Measurements from ENCODE around the gene KBTBD12. TPM values are rescaled to one million over a fixed set of nuclear protein-coding genes. Genes with fewer than 3 reads are reported as not detected.

KBTBD12 gene
- total and polyA plus RNA-seq, 5 donors from 2014 or later = not detected

DNA sequence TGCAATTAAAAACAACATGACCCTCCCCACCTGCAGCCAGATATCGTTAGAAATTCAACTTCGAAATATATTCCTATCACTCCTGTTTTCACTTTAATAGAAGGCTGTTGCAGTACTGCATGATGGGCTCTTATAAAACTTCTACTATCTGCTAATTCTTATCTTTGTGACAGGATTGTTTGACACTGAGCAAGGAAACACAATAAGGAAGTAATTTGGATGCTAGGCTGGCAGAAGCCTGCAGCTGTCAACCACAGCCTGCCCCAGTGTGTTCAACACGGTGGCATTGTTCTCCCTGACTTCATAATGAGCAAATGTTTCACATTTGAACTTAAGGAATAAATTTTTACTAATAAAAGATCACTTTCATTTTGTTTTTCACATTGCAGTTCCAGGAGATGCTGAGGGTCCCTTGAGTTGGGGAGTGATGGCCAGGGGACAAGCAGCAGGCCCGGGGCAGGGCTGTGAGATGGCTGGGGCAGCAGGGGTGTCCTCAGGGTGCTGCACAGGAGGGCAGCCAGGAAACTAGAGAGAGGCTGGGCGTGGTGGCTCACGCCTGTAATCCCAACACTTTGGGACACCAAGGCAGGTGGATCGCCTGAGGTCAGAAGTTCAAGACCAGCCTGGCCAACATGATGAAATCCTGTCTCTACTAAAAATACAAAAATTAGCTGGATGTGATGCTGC, 72.4 kb downstream of the KBTBD12 start:
- DNase-seq = no peak
- H3K27me3 Mint-ChIP-seq = peaks cover 13% of the 10 kb centered on the region
- H3K27ac Mint-ChIP-seq = no peak overlapping the region
- no peaks in the 10 kb centered on the region for H3K27me3 ChIP-seq (ENCODE audit: control insufficient read depth, insufficient read depth, low read length)
- no peak overlapping the region for H3K4me3 Mint-ChIP-seq
- no peaks in the 10 kb centered on the region for H3K9me3 ChIP-seq (ENCODE audit: control insufficient read depth in 2 of 2, low read length in 2 of 2)
- no peak overlapping the region for H3K4me3 ChIP-seq (ENCODE audit: low read depth, low read length)
- no peak overlapping the region for H3K27ac ChIP-seq (ENCODE audit: insufficient read depth, low read length, poor library complexity, severe bottlenecking)
- no peaks in the 10 kb centered on the region for H3K4me1 ChIP-seq (ENCODE audit: control insufficient read depth, insufficient read depth, low read length, poor library complexity, severe bottlenecking)
- H3K36me3 ChIP-seq (ENCODE audit: control insufficient read depth, insufficient read depth, low read length) = no peaks in the 10 kb centered on the region
- no peaks in the 10 kb centered on the region for H3K4me1 Mint-ChIP-seq
- H3K36me3 Mint-ChIP-seq = peaks cover 3% of the 10 kb centered on the region
- no peak for ATAC-seq (ENCODE audit: low read depth in 2 of 2)
- no peaks in the 10 kb centered on the region for H3K9me3 Mint-ChIP-seq

DNA sequence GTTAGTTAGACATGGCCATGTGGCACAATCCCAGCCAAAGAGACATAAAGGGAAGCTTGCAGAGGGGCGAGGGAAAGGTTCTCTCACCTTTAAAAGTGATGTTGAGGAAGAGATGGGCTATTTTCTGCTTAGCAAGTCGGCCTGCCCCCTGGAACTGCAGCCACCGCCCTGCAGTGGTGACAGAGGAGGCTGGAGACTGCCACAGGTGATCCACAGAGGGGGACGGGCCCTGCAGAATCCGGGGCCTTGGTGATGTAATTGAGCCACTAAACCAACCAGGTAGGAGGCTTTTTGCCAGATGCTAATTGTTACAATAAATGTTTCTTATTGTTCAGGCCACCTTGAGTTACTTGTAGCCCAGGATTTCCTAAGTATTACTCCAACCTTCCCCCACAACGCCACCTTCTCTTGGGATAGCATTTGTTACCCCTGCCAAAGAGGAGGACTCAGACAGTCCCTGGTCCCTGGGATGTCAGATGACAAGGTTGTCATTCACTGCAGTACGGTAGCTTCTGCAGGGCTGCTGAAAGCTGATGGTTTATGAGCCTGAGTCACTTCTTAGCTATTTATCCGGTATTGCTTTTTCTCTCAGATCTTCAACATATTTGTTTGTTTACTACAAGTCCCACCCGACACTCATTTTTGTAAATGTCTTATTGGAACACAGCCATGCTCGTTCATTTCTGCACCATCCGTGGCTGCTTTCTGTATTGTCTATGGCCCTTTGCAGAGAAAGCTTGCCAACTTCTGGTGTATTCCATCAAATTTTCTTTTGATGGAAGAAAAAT, 73.9 kb downstream of the KBTBD12 start:
- H3K27me3 Mint-ChIP-seq = peaks cover 9% of the 10 kb centered on the region
- DNase-seq (no peak), ATAC-seq (ENCODE audit: low read depth in 2 of 2) (no peak)
- no peak overlapping the region for H3K4me3 Mint-ChIP-seq
- H3K9me3 Mint-ChIP-seq = peaks cover 0 to 2% (median 0%) of the 10 kb centered on the region in 7 donors
- Histone ChIP-seq H3K27me3 (ENCODE audit: control insufficient read depth, insufficient read depth, low read length) (no peaks in the 10 kb centered on the region), H3K27ac (ENCODE audit: insufficient read depth, low read length, poor library complexity, severe bottlenecking) (no peak overlapping the region), H3K4me1 (ENCODE audit: control insufficient read depth, insufficient read depth, low read length, poor library complexity, severe bottlenecking) (no peaks in the 10 kb centered on the region), H3K9me3 (ENCODE audit: control insufficient read depth in 2 of 2, low read length in 2 of 2) (no peaks in the 10 kb centered on the region), H3K4me3 (ENCODE audit: low read depth, low read length) (no peak overlapping the region), H3K36me3 (ENCODE audit: control insufficient read depth, insufficient read depth, low read length) (no peaks in the 10 kb centered on the region)
- no peaks in the 10 kb centered on the region for H3K4me1 Mint-ChIP-seq
- no peaks in the 10 kb centered on the region for H3K36me3 Mint-ChIP-seq
- no peak overlapping the region for H3K27ac Mint-ChIP-seq

DNA sequence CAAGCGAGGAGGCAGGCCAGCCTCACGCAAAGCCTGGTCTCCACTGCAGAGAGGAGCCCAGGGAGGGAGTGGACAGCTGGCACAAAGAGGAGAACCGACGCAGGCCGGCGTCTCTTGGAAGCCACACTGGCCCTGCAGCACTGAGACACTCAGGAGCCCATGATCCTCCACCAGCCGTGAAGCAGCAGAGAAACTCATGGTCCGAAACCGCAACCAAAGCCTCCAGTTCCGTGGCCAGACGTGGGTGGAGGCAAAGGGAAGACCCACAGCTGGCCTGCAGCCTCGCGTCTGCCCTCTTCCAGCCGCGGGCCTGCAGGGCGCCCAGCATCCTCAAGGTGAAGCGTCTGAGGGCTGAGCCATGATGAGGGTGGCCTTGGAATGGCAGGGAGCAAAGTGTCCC, 75.0 kb downstream of the KBTBD12 start:
- DNase-seq (no peak), ATAC-seq (ENCODE audit: low read depth in 2 of 2) (no peak)
- Mint-ChIP-seq H3K27ac (no peak overlapping the region), H3K4me1 (no peaks in the 10 kb centered on the region), H3K9me3 (peaks cover 0 to 2% (median 0%) of the 10 kb centered on the region in 7 donors), H3K36me3 (no peaks in the 10 kb centered on the region), H3K4me3 (no peak overlapping the region), H3K27me3 (peaks cover 5% of the 10 kb centered on the region)
- Histone ChIP-seq H3K27me3 (ENCODE audit: control insufficient read depth, insufficient read depth, low read length) (no peaks in the 10 kb centered on the region), H3K27ac (ENCODE audit: insufficient read depth, low read length, poor library complexity, severe bottlenecking) (no peak overlapping the region), H3K9me3 (ENCODE audit: control insufficient read depth in 2 of 2, low read length in 2 of 2) (no peaks in the 10 kb centered on the region), H3K4me3 (ENCODE audit: low read depth, low read length) (no peak overlapping the region), H3K4me1 (ENCODE audit: control insufficient read depth, insufficient read depth, low read length, poor library complexity, severe bottlenecking) (no peaks in the 10 kb centered on the region), H3K36me3 (ENCODE audit: control insufficient read depth, insufficient read depth, low read length) (no peaks in the 10 kb centered on the region)

DNA sequence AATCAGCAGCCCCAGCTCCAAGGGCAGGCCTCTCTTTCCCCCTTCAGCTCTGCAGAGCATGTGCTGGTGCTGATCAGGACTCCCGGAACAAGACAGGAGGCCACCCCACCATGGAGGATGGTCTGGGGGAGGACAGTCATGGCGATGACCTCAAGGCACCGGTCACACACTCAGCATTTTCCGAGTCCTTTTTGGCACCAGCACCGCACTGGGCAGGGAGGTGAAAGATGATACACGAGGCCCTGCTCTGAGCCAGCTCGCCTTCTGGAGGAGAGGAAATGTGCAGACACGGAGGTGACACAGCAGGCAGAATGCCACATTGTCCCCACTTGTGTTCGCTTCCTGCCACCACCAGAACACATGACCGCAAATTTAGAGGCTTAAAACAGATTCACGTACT, 75.4 kb downstream of the KBTBD12 start:
- no peak for DNase-seq
- no peak overlapping the region for H3K27ac ChIP-seq (ENCODE audit: insufficient read depth, low read length, poor library complexity, severe bottlenecking)
- no peaks in the 10 kb centered on the region for H3K36me3 Mint-ChIP-seq
- peaks cover 5% of the 10 kb centered on the region for H3K27me3 Mint-ChIP-seq
- no peak overlapping the region for H3K27ac Mint-ChIP-seq
- peaks cover 0 to 2% (median 0%) of the 10 kb centered on the region in 7 donors for H3K9me3 Mint-ChIP-seq
- no peak for ATAC-seq (ENCODE audit: low read depth in 2 of 2)
- H3K9me3 ChIP-seq (ENCODE audit: control insufficient read depth in 2 of 2, low read length in 2 of 2) = no peaks in the 10 kb centered on the region
- no peaks in the 10 kb centered on the region for H3K4me1 Mint-ChIP-seq
- no peaks in the 10 kb centered on the region for H3K4me1 ChIP-seq (ENCODE audit: control insufficient read depth, insufficient read depth, low read length, poor library complexity, severe bottlenecking)
- no peak overlapping the region for H3K4me3 ChIP-seq (ENCODE audit: low read depth, low read length)
- no peaks in the 10 kb centered on the region for H3K36me3 ChIP-seq (ENCODE audit: control insufficient read depth, insufficient read depth, low read length)
- no peak overlapping the region for H3K4me3 Mint-ChIP-seq
- H3K27me3 ChIP-seq (ENCODE audit: control insufficient read depth, insufficient read depth, low read length) = no peaks in the 10 kb centered on the region

DNA sequence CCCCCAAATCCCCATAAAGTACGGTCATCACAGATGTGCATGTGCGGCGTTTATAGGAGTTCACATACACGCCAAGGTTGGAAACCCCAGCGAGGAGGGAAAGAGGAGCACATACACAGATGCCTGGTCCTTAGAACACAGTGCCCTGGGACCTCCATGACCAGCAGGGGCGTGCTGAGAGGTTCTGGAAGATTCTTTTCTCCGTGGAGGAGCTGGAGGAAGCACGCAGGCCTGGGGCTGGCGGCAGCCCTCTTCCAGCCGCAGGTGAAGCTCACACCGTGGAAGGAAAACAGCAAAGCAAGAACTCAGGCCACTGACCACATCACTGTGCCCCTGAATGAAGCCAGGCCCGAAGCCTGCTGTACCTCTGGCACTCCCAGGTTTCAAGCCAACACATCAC, 76.2 kb downstream of the KBTBD12 start:
- Mint-ChIP-seq H3K27me3 (no peaks in the 10 kb centered on the region), H3K36me3 (no peaks in the 10 kb centered on the region), H3K4me1 (no peaks in the 10 kb centered on the region), H3K27ac (no peak overlapping the region), H3K9me3 (peaks cover 0 to 2% (median 0%) of the 10 kb centered on the region in 7 donors), H3K4me3 (no peak overlapping the region)
- Histone ChIP-seq H3K27ac (ENCODE audit: insufficient read depth, low read length, poor library complexity, severe bottlenecking) (no peak overlapping the region), H3K9me3 (ENCODE audit: control insufficient read depth in 2 of 2, low read length in 2 of 2) (no peaks in the 10 kb centered on the region), H3K4me1 (ENCODE audit: control insufficient read depth, insufficient read depth, low read length, poor library complexity, severe bottlenecking) (no peaks in the 10 kb centered on the region), H3K36me3 (ENCODE audit: control insufficient read depth, insufficient read depth, low read length) (no peaks in the 10 kb centered on the region), H3K4me3 (ENCODE audit: low read depth, low read length) (no peak overlapping the region), H3K27me3 (ENCODE audit: control insufficient read depth, insufficient read depth, low read length) (no peaks in the 10 kb centered on the region)
- ATAC-seq (ENCODE audit: low read depth in 2 of 2) (no peak), DNase-seq (no peak)

DNA sequence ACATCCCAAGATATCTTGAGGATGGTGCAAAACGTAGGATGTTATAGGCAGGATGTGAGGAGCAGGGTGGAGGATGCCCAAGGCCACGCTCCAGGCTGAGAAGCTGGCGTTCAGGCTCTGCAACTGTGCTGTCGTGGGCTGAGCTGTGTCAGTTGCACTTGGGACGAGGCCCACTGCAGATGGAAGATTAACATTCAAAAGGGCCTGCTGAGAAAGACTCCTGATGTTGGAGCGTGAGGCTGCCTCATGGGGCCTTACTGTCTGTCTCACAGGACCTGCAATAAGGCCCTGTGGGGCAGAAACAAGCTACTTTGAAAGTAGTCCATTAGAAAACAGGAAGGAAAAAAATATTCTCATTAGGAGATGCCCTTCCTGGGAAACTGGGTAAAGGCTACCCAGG, 76.6 kb downstream of the KBTBD12 start:
- H3K4me3 Mint-ChIP-seq = no peak overlapping the region
- peaks cover 1% of the 10 kb centered on the region for H3K27me3 Mint-ChIP-seq

DNA sequence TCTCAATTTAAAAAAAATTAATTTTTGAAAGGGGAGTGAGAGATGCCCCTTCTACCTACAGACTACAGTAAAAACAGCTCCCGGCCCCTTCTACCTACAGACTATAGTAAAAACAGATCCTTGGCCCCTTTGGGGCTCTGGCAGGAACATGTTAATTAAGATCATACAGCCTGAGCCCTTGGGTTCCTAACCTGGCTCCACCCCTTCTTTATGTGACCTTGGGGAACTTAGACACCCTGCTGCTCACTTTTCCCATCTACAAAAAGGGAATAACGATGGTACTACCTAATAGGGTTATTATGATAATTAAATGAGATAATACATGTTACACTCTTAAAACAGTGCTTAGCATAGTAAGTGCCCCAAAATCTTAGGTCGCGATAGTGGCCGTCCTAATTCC, 77.1 kb downstream of the KBTBD12 start:
- ATAC-seq (ENCODE audit: low read depth in 2 of 2) (no peak), DNase-seq (no peak)
- H3K4me3 ChIP-seq (ENCODE audit: low read depth, low read length) = no peak overlapping the region
- H3K4me3 Mint-ChIP-seq = no peak overlapping the region
- H3K36me3 Mint-ChIP-seq = no peaks in the 10 kb centered on the region
- no peaks in the 10 kb centered on the region for H3K4me1 ChIP-seq (ENCODE audit: control insufficient read depth, insufficient read depth, low read length, poor library complexity, severe bottlenecking)
- H3K9me3 Mint-ChIP-seq = peaks cover 0 to 2% (median 0%) of the 10 kb centered on the region in 7 donors
- H3K27ac Mint-ChIP-seq = no peak overlapping the region
- no peaks in the 10 kb centered on the region for H3K9me3 ChIP-seq (ENCODE audit: control insufficient read depth in 2 of 2, low read length in 2 of 2)
- peaks cover 6% of the 10 kb centered on the region for H3K27me3 Mint-ChIP-seq
- no peaks in the 10 kb centered on the region for H3K4me1 Mint-ChIP-seq
- no peaks in the 10 kb centered on the region for H3K27me3 ChIP-seq (ENCODE audit: control insufficient read depth, insufficient read depth, low read length)
- H3K27ac ChIP-seq (ENCODE audit: insufficient read depth, low read length, poor library complexity, severe bottlenecking) = no peak overlapping the region
- no peaks in the 10 kb centered on the region for H3K36me3 ChIP-seq (ENCODE audit: control insufficient read depth, insufficient read depth, low read length)

More for the DNA sequence above, 76.6 kb downstream of the KBTBD12 start:
- peaks cover 0 to 2% (median 0%) of the 10 kb centered on the region in 7 donors for H3K9me3 Mint-ChIP-seq
- H3K36me3 Mint-ChIP-seq = no peaks in the 10 kb centered on the region
- H3K4me3 ChIP-seq (ENCODE audit: low read depth, low read length) = no peak overlapping the region
- H3K36me3 ChIP-seq (ENCODE audit: control insufficient read depth, insufficient read depth, low read length) = no peaks in the 10 kb centered on the region
- H3K9me3 ChIP-seq (ENCODE audit: control insufficient read depth in 2 of 2, low read length in 2 of 2) = no peaks in the 10 kb centered on the region
- no peaks in the 10 kb centered on the region for H3K4me1 ChIP-seq (ENCODE audit: control insufficient read depth, insufficient read depth, low read length, poor library complexity, severe bottlenecking)
- H3K4me1 Mint-ChIP-seq = no peaks in the 10 kb centered on the region
- DNase-seq (no peak), ATAC-seq (ENCODE audit: low read depth in 2 of 2) (no peak)
- no peak overlapping the region for H3K27ac ChIP-seq (ENCODE audit: insufficient read depth, low read length, poor library complexity, severe bottlenecking)
- no peak overlapping the region for H3K27ac Mint-ChIP-seq
- no peaks in the 10 kb centered on the region for H3K27me3 ChIP-seq (ENCODE audit: control insufficient read depth, insufficient read depth, low read length)

DNA sequence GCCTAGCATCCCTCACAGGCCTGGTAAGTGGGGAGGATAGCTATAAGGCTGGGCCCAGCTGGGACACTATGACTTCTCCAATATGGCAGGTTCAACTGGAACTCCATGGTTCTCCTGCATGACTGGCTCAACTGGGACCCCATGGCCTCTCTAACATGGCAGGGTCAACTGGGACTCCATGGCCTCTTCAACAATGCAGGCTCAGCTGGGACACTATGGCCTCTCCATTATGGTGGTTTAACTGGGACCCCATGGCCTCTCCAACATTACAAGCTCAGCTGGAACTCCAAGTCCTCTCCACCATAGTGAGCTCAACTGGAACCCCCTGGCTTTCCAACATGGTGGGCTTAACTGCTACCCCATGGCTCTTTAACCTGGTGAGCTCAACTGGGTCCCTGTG, 79.0 kb downstream of the KBTBD12 start:
- Histone ChIP-seq H3K9me3 (ENCODE audit: control insufficient read depth in 2 of 2, low read length in 2 of 2) (no peaks in the 10 kb centered on the region), H3K27ac (ENCODE audit: insufficient read depth, low read length, poor library complexity, severe bottlenecking) (no peak overlapping the region), H3K4me1 (ENCODE audit: control insufficient read depth, insufficient read depth, low read length, poor library complexity, severe bottlenecking) (no peaks in the 10 kb centered on the region), H3K36me3 (ENCODE audit: control insufficient read depth, insufficient read depth, low read length) (no peaks in the 10 kb centered on the region), H3K27me3 (ENCODE audit: control insufficient read depth, insufficient read depth, low read length) (no peaks in the 10 kb centered on the region), H3K4me3 (ENCODE audit: low read depth, low read length) (no peak overlapping the region)
- Mint-ChIP-seq H3K9me3 (peaks cover 0 to 2% (median 0%) of the 10 kb centered on the region in 7 donors), H3K27ac (no peak overlapping the region), H3K4me1 (no peaks in the 10 kb centered on the region), H3K27me3 (peaks cover 10% of the 10 kb centered on the region), H3K36me3 (no peaks in the 10 kb centered on the region), H3K4me3 (no peak overlapping the region)
- no peak for ATAC-seq (ENCODE audit: low read depth in 2 of 2)
- DNase-seq = no peak

All from CD4-positive, CD25-positive, alpha-beta regulatory T cell (primary cell).